Neural cell (in vitro differentiated cells): ENCODE data around the gene CENPP.

ENCODE experiments used
- EP300 ChIP-seq: fragments of 450-650 bp; conservative IDR thresholded peaks from 2 replicates; pipeline ENCODE4 v1.6.1; 2014; ENCODE audit warnings: antibody characterized with exemption, mild to moderate bottlenecking, moderate library complexity; ENCODE audit not compliant: poor library complexity, severe bottlenecking
- EZH2 ChIP-seq: fragments of 200-600, 300-800 bp; shearing (Covaris generic), sonication (generic); IDR thresholded peaks from 2 replicates; pipeline ENCODE4 v1.6.1; 2014; ENCODE audit warnings: antibody characterized with exemption, low read length, borderline replicate concordance, mild to moderate bottlenecking; ENCODE audit not compliant: insufficient read depth, poor library complexity, severe bottlenecking
- MXI1 ChIP-seq: fragments of 450-650 bp; conservative IDR thresholded peaks from 2 replicates; pipeline ENCODE4 v1.6.1; 2014; ENCODE audit warnings: antibody characterized with exemption, mild to moderate bottlenecking; ENCODE audit not compliant: poor library complexity, severe bottlenecking
- POLR2AphosphoS5 ChIP-seq: IDR thresholded peaks from 2 replicates; pipeline ENCODE4 v1.6.1; 2012
- SMC3 ChIP-seq: fragments of 450-650 bp; conservative IDR thresholded peaks from 2 replicates; pipeline ENCODE4 v1.6.1; 2014; ENCODE audit warnings: antibody characterized with exemption, mild to moderate bottlenecking, moderate library complexity; ENCODE audit not compliant: poor library complexity
- TF ChIP-seq, protein P1 (sequence below): fragments of 450-650 bp; IDR thresholded peaks from 2 replicates; pipeline ENCODE4 v1.5.1; 2014; ENCODE audit warnings: antibody characterized with exemption, mild to moderate bottlenecking, moderate library complexity; ENCODE audit not compliant: poor library complexity, severe bottlenecking
- TF ChIP-seq, protein P2 (sequence below): IDR thresholded peaks from 2 replicates; pipeline ENCODE4 v1.6.1; 2012; ENCODE audit warnings: borderline replicate concordance

DNA sequence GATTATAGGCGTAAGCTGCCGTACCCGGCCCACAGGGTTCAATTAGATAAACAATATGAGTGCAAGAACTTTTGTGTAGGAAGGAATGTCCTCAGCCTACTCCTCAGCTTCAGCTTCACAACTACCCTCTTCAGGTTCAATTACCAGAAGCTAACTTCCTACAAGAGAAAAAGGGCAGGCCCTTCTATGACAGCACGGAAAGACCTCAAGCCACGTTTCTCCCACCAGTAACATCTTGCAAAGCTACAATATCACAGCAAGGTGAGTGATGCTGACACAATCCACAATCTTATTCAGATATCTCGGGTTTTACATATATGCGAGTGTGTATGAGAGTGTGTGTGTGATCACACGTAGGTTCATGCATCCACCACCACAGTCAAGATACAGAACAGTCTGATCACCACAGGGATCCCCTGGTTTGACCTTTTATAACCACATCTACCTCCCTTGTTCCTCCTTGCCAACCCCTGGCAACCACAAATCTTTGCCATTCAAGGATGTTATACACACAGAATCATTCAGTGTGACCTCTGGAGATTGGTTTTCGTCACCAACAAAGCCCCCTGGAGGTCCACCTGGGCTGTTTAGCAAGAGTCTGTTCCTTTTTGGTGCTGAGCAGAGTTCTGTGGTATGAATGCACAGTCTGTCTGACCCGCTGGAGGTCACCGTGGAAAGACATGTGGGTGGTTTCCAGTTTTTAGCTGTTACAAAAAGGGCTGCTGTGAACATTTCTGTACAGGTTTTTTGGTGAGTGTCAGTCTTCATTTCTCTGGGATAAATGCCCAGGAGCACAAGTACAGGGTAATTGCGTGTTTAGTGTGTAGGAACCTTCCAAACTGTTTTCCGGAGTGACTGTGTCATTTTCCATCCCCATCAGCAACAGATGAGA is 305.9 kb downstream of the CENPP start:
- TF ChIP-seq EP300: no peak
- TF ChIP-seq, protein P1, sequence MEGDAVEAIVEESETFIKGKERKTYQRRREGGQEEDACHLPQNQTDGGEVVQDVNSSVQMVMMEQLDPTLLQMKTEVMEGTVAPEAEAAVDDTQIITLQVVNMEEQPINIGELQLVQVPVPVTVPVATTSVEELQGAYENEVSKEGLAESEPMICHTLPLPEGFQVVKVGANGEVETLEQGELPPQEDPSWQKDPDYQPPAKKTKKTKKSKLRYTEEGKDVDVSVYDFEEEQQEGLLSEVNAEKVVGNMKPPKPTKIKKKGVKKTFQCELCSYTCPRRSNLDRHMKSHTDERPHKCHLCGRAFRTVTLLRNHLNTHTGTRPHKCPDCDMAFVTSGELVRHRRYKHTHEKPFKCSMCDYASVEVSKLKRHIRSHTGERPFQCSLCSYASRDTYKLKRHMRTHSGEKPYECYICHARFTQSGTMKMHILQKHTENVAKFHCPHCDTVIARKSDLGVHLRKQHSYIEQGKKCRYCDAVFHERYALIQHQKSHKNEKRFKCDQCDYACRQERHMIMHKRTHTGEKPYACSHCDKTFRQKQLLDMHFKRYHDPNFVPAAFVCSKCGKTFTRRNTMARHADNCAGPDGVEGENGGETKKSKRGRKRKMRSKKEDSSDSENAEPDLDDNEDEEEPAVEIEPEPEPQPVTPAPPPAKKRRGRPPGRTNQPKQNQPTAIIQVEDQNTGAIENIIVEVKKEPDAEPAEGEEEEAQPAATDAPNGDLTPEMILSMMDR: no peak
- no peak for TF ChIP-seq EZH2
- TF ChIP-seq, protein P2, sequence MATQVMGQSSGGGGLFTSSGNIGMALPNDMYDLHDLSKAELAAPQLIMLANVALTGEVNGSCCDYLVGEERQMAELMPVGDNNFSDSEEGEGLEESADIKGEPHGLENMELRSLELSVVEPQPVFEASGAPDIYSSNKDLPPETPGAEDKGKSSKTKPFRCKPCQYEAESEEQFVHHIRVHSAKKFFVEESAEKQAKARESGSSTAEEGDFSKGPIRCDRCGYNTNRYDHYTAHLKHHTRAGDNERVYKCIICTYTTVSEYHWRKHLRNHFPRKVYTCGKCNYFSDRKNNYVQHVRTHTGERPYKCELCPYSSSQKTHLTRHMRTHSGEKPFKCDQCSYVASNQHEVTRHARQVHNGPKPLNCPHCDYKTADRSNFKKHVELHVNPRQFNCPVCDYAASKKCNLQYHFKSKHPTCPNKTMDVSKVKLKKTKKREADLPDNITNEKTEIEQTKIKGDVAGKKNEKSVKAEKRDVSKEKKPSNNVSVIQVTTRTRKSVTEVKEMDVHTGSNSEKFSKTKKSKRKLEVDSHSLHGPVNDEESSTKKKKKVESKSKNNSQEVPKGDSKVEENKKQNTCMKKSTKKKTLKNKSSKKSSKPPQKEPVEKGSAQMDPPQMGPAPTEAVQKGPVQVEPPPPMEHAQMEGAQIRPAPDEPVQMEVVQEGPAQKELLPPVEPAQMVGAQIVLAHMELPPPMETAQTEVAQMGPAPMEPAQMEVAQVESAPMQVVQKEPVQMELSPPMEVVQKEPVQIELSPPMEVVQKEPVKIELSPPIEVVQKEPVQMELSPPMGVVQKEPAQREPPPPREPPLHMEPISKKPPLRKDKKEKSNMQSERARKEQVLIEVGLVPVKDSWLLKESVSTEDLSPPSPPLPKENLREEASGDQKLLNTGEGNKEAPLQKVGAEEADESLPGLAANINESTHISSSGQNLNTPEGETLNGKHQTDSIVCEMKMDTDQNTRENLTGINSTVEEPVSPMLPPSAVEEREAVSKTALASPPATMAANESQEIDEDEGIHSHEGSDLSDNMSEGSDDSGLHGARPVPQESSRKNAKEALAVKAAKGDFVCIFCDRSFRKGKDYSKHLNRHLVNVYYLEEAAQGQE: no peak
- no peak for TF ChIP-seq MXI1
- TF ChIP-seq POLR2AphosphoS5: no peak
- no peak for TF ChIP-seq SMC3
